PC-9 (cell line): ENCODE data around the gene CCR6.

Source experiments
- CTCF ChIP-seq: fragments of 200-600 bp; sonication (generic); conservative IDR thresholded peaks from 2 replicates; pipeline ENCODE4 v1.6.1; 2017; ENCODE audit warnings: mixed run types, antibody characterized with exemption, mild to moderate bottlenecking, moderate library complexity
- EZH2 ChIP-seq: fragments of 200-600 bp; sonication (generic); IDR thresholded peaks from 2 replicates; pipeline ENCODE4 v1.8.0; 2017; ENCODE audit warnings: antibody characterized with exemption, low read depth

GRCh38 chr6:167148021-167148420 lies 25.1 kb downstream of the CCR6 start:
- TF ChIP-seq CTCF (no peak), EZH2 (no peak)
